Activated CD8-positive, alpha-beta T cell treated with anti-CD3 and anti-CD28 coated beads for 36 hours (primary cell): ENCODE data around the gene PMPCA. TPM values are rescaled to one million over a fixed set of nuclear protein-coding genes. Genes with fewer than 3 reads are reported as not detected.
A peak's percentile ranks its signal among the peaks of the same experiment; 100 is the strongest.

ENCODE experiments used
- ATAC-seq: fragments of 200-7000 bp; cut with Tn5 transposase; one replicate; pipeline ENCODE4 v1.10.0; 2021; ENCODE audit warnings: mild to moderate bottlenecking, moderate library complexity
- CTCF ChIA-PET: fragments of 350-600 bp; sonication (Branson Sonifier 250); formaldehyde crosslinking; loops from one replicate; lab custom pipeline; 2021; ENCODE audit warnings: antibody characterized with exemption; lab: Charles Lee
- POLR2A ChIA-PET: fragments of 350-600 bp; sonication (Branson Sonifier 250); formaldehyde crosslinking; loops from one replicate; lab custom pipeline; 2021; ENCODE audit warnings: antibody characterized with exemption; lab: Charles Lee
- DNase-seq: peaks from one replicate; pipeline ENCODE4 v3.0.0-alpha.2; 2020
- H3K27ac Mint-ChIP-seq: one replicate; pipeline ENCODE4 v1.8.0; 2021; ENCODE audit warnings: mild to moderate bottlenecking, mixed read lengths
- H3K27me3 Mint-ChIP-seq: one replicate; pipeline ENCODE4 v1.8.0; 2021; ENCODE audit warnings: mixed read lengths
- H3K36me3 Mint-ChIP-seq: one replicate; pipeline ENCODE4 v1.8.0; 2021; ENCODE audit warnings: low read depth, mixed read lengths
- H3K4me1 Mint-ChIP-seq: one replicate; pipeline ENCODE4 v1.8.0; 2021; ENCODE audit warnings: low read depth, mixed read lengths
- H3K4me3 Mint-ChIP-seq: one replicate; pipeline ENCODE4 v1.8.0; 2021; ENCODE audit warnings: mild to moderate bottlenecking, moderate library complexity, mixed read lengths
- H3K9me3 Mint-ChIP-seq: one replicate; pipeline ENCODE4 v1.8.0; 2021; ENCODE audit warnings: mixed read lengths
- intact Hi-C: fragments of 100-400 bp; cut with micrococcal nuclease; formaldehyde crosslinking; loops from one replicate; pipeline ENCODE4 v1.10.0; 2022
- total RNA-seq, 2 experiments: library from RNA; stranded (reverse); gene quantifications; one replicate each; pipeline ENCODE4 v1.2.3, GENCODE V29; 2021
- TF ChIP-seq, protein P1 (sequence below): fragments of 200-600 bp; IDR thresholded peaks from one replicate; pipeline ENCODE4 v1.8.0; 2022; ENCODE audit warnings: antibody characterized with exemption, mild to moderate bottlenecking

The PMPCA gene
- total RNA-seq = 100 to 1,000 TPM; 128 to 140 TPM

DNA sequence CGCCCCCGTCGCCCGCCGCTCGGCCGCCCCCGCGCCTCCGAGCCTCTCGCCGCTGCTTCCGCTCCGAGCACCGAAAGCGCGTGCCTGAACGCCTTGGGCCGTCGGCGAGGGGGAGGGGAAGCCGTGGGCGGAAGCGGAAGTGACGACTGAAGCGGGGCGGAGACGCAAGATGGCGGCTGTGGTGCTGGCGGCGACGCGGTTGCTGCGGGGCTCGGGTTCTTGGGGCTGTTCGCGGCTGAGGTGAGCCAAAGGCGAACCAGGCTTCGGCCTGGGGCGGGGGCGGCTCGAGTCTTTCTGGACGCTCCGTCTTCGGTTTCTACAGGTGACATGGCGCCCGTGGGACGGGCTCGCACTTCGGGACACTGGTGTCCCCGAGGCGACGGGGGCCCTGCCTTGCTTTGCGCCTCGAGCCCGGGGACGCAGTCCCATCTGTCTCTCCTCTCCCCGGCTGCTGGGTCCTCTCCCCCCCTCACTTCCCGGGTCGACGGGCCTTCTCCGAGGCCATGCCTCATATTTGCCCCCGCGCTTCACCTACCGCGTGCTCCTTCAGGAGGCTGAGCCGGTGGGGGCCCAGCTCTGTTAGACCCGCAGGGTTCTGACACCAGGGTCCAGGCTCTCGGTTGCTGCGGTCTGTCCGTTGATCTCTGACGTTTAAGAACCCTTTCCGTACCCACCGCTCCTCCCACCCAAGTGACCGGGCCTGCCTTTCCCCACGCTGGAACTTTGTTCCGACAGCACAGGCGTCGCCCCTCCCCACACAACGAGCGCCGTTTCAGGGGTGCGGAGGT lies at the start of gene PMPCA, which contains the start of gene ENTR1:
PMPCA (plus strand) TSS at position 159 of the 788 bp plus-strand sequence; CDS start at position 170, 11 bp downstream.
ENTR1 (minus strand) TSS at position 115 of the 788 bp plus-strand sequence. CDS start 217 bp downstream, outside the sequence.
- ATAC-seq (peak; percentile 80), DNase-seq (peak; percentile 97)
- intact Hi-C loops = no loop called here
- H3K36me3 Mint-ChIP-seq = peaks cover 69% of the 10 kb centered on the region
- no peaks in the 10 kb centered on the region for H3K27me3 Mint-ChIP-seq
- H3K9me3 Mint-ChIP-seq = no peaks in the 10 kb centered on the region
- peaks cover 48% of the 10 kb centered on the region for H3K4me1 Mint-ChIP-seq
- ChIA-PET CTCF (interaction anchor here (1.2 to 3.2 kb wide), 3 partner anchors 11 to 74 kb away, joined by 3 to 21 read pairs (median 6); partner anchors contain the start of genes DNLZ and SNAPC4), POLR2A (interaction anchor here (0.6 to 2.2 kb wide), 12 partner anchors 8 to 92 kb away, joined by 3 to 16 read pairs (median 4); partner anchors contain the start of gene DNLZ)
- peak within 1 kb of the TSS; percentile 97 for H3K4me3 Mint-ChIP-seq
- peak within 1 kb of the TSS; percentile 95 for H3K27ac Mint-ChIP-seq
- TF ChIP-seq, protein P1, sequence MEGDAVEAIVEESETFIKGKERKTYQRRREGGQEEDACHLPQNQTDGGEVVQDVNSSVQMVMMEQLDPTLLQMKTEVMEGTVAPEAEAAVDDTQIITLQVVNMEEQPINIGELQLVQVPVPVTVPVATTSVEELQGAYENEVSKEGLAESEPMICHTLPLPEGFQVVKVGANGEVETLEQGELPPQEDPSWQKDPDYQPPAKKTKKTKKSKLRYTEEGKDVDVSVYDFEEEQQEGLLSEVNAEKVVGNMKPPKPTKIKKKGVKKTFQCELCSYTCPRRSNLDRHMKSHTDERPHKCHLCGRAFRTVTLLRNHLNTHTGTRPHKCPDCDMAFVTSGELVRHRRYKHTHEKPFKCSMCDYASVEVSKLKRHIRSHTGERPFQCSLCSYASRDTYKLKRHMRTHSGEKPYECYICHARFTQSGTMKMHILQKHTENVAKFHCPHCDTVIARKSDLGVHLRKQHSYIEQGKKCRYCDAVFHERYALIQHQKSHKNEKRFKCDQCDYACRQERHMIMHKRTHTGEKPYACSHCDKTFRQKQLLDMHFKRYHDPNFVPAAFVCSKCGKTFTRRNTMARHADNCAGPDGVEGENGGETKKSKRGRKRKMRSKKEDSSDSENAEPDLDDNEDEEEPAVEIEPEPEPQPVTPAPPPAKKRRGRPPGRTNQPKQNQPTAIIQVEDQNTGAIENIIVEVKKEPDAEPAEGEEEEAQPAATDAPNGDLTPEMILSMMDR = no peak

- H3K4me1 Mint-ChIP-seq = peaks cover 11% of the 10 kb centered on the region
- CTCF ChIA-PET = no interaction called here
- no peaks in the 10 kb centered on the region for H3K27me3 Mint-ChIP-seq
- H3K9me3 Mint-ChIP-seq = no peaks in the 10 kb centered on the region
- H3K27ac Mint-ChIP-seq = no peak overlapping the region
- no peak for ATAC-seq
- H3K36me3 Mint-ChIP-seq = peaks cover 7% of the 10 kb centered on the region
- POLR2A ChIA-PET = interaction anchor here (1.5 to 2.0 kb wide), 2 partner anchors 17 to 38 kb away, joined by 3 to 5 read pairs; no protein-coding TSS in a partner anchor
- TF ChIP-seq, protein P1 = no peak
- intact Hi-C loops = no loop called here
- no peak overlapping the region for H3K4me3 Mint-ChIP-seq
- no peak for DNase-seq
Measured at GRCh38 chr9:136361047-136361753, 49.3 kb upstream of the PMPCA start.

DNA sequence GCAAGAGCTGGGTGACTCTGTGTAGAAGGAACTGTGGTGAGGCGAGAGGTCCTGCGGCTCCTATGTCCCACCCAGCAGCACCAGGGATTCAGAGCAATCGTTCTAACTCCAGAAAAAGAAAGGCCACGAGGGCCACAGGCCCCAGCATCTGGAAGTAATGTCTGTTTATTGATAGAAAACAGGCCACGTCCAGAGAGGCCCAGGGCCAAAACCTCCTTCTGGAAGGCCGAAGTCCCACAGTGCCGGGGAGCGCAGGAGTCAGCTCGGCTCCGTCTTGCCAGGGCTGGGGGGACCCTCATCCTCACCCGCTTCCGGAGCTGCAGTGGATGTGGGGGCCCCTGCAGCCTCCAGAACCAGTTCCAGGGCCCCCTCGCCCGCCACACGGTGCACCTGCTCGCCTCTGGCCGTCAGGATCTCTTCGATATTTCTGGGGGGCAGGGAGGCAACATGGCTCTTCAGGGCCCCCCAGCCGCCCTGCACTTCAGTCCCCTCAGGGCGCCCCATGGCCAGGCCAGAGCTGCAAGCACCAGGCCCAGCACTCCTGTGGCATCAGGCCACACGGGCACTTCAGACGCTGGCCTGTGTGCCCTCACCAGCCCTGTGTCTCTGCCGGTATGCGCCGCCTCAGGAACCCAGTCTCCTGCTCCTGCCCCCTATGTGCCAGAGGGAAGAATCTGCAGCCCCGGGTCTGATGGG lies 48.6 kb upstream of the PMPCA start:
- no peaks in the 10 kb centered on the region for H3K27me3 Mint-ChIP-seq
- no peak for ATAC-seq
- ChIA-PET POLR2A (interaction anchor here (1.0 to 2.0 kb wide), 3 partner anchors 17 to 244 kb away, joined by 3 to 5 read pairs (median 3); no protein-coding TSS in a partner anchor), CTCF (interaction anchor here (1.7 to 2.5 kb wide), 3 partner anchors 39 to 49 kb away, joined by 6 to 14 read pairs (median 8); partner anchors contain the start of genes ENTR1 and PMPCA)
- no peak overlapping the region for H3K4me3 Mint-ChIP-seq
- DNase-seq = no peak
- H3K27ac Mint-ChIP-seq = no peak overlapping the region
- peaks cover 7% of the 10 kb centered on the region for H3K36me3 Mint-ChIP-seq
- H3K4me1 Mint-ChIP-seq = peaks cover 11% of the 10 kb centered on the region
- intact Hi-C loops = no loop called here
- TF ChIP-seq, protein P1 = no peak
- H3K9me3 Mint-ChIP-seq = no peaks in the 10 kb centered on the region

DNA sequence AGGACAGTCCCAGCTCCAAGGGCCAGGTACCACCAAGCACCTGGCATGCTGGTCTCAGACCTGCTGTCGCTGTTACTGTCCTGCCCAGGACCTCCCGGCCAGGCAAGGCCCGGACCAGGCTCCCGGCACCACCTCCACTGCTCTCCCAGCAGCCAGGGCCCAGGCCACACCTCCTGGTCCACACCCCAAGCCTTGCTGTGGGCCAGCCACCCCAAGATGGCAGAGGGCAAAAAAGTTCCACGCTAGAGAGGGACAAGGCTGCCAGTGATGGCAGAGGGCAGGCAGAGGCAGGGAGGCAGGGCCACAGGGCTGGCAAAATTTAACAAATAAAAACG lies 48.0 kb upstream of the PMPCA start:
- peaks cover 7% of the 10 kb centered on the region for H3K36me3 Mint-ChIP-seq
- CTCF ChIA-PET = interaction anchor here (0.7 to 2.5 kb wide), 9 partner anchors 13 to 50 kb away, joined by 3 to 14 read pairs (median 5); partner anchors contain the start of genes ENTR1 and PMPCA
- ATAC-seq (no peak), DNase-seq (no peak)
- POLR2A ChIA-PET = interaction anchor here (1.0 to 2.0 kb wide), 9 partner anchors 11 to 245 kb away, joined by 3 to 14 read pairs (median 5); partner anchors contain the start of genes CARD9, ENTR1 and PMPCA
- no peaks in the 10 kb centered on the region for H3K9me3 Mint-ChIP-seq
- H3K27ac Mint-ChIP-seq = no peak overlapping the region
- H3K4me1 Mint-ChIP-seq = peaks cover 11% of the 10 kb centered on the region
- TF ChIP-seq, protein P1 = no peak
- intact Hi-C loops = no loop called here
- H3K27me3 Mint-ChIP-seq = no peaks in the 10 kb centered on the region
- peak overlapping the region; percentile 81 for H3K4me3 Mint-ChIP-seq
